Ovary (tissue), 3 donors: ENCODE results near the gene GLTP.

Source experiments
- POLR2A ChIP-seq: fragments of 450-650 bp; IDR thresholded peaks from one replicate; pipeline ENCODE4 v1.6.1; 2017; ENCODE audit warnings: antibody characterized with exemption, mild to moderate bottlenecking, moderate library complexity
- TF ChIP-seq, protein P1 (sequence below), 3 donors: fragments of 450-650 bp in 2 of 3; fragments of 200-600 bp in 1 of 3; IDR thresholded peaks; one replicate each; pipeline versions ENCODE4 v1.5.1 to v1.8.0; 2016 to 2022; ENCODE audit warnings: antibody characterized with exemption in 3 of 3, mild to moderate bottlenecking in 1 of 3
- donor health status: DM: no; HTN: no; CAD: no.

- TF ChIP-seq, protein P1, sequence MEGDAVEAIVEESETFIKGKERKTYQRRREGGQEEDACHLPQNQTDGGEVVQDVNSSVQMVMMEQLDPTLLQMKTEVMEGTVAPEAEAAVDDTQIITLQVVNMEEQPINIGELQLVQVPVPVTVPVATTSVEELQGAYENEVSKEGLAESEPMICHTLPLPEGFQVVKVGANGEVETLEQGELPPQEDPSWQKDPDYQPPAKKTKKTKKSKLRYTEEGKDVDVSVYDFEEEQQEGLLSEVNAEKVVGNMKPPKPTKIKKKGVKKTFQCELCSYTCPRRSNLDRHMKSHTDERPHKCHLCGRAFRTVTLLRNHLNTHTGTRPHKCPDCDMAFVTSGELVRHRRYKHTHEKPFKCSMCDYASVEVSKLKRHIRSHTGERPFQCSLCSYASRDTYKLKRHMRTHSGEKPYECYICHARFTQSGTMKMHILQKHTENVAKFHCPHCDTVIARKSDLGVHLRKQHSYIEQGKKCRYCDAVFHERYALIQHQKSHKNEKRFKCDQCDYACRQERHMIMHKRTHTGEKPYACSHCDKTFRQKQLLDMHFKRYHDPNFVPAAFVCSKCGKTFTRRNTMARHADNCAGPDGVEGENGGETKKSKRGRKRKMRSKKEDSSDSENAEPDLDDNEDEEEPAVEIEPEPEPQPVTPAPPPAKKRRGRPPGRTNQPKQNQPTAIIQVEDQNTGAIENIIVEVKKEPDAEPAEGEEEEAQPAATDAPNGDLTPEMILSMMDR (IDR thresholded peaks at IDR 0.05), result peak; percentile 86 to 88 (median 87)
- TF ChIP-seq POLR2A, result no peak
Observed at GRCh38 chr12:109844983-109845823, 35.1 kb downstream of the GLTP start.
